B cell (primary cell): ENCODE data around the gene CACUL1.

Source experiments
- CTCF ChIP-seq: fragments of 200-600 bp; IDR thresholded peaks from one replicate; pipeline ENCODE4 v1.8.0; 2022; ENCODE audit warnings: antibody characterized with exemption, mild to moderate bottlenecking
- EZH2 ChIP-seq: IDR thresholded peaks from 2 replicates; pipeline ENCODE4 v1.6.1; 2012; ENCODE audit warnings: borderline replicate concordance, low read depth, mild to moderate bottlenecking, moderate library complexity, low read length; ENCODE audit not compliant: insufficient read depth, poor library complexity, severe bottlenecking

- no peak for TF ChIP-seq CTCF
- TF ChIP-seq EZH2, result no peak
Measured at GRCh38 chr10:118773041-118773440, 18.3 kb upstream of the CACUL1 start.
